HG02623 (cell line): ENCODE results near the gene PRXL2A.
A peak's percentile ranks its signal among the peaks of the same experiment; 100 is the strongest.
"Not testable (repeated sequence)": the region's sequence is repeated elsewhere in the genome, so short reads cannot be mapped to it uniquely, and the experiment has no call there.

ENCODE experiments used
- ATAC-seq: cut with Tn5 transposase; IDR thresholded peaks from one replicate; pipeline ENCODE4 v1.9.1; 2021; ENCODE audit warnings: moderate library complexity; ENCODE audit not compliant: unreplicated experiment

The PRXL2A gene

DNA sequence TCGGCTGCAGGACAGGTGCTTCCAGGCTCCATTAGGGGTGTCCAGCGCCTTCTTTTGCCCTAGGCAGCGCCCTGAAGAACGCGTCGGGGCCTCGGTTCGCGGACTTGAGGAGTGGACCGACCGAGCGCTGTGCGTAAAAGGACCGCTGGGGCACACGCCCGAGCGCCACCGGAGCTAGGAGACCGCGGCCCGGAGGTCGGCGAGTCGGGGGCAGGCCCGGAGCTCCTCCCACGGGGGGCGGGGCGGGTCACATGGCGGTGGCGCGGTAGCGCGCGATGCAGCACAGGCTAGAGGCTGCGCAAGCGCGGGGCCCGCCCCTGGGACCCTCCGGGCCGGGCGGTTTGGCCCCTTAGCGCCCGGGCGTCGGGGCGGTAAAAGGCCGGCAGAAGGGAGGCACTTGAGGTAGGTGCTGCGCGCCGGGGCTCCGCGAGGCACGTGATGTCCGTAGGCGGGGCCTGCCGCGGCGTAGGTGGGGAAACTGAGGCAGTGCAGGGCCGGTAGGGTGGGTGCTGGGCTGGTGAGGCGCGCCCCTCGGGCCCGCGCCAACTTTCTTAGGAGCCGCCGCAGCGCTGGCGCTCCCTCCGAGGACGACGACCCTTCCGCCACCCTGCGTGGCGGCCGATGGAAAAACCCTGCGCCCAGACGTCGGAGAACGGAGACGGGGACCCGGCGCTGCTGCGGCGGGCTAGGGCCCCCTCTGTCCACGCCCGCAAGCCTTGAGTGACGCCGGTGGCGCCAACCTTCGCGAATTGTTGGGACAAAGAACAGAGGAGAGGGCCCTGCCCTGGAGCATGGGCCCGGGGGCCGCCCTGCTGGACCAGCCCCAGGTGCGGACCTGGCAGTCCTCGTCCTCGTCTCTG, at the start of gene PRXL2A:
Gene PRXL2A (plus strand): TSS at position 310 of the 860 bp plus-strand sequence. CDS start 11,917 bp downstream, outside the sequence.
- peak; percentile 97 for ATAC-seq

DNA sequence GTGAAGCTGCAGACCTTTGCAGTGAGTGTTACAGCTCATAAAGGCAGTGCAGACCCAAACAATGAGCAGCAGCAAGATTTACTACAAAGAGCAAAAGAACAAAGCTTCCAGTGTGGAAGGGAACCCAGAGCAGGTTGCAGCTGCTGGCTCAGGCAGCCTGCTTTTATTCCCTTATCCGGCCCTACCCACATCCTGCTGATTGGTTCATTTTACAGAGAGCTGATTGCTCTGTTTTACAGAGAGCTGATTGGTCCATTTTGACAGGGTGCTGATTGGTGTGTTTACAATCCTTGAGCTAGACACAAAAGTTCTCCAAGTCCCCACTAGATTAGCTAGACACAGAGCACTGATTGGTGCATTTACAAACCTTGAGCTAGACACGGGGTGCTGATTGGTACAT, 49.4 kb upstream of the PRXL2A start:
- ATAC-seq = not testable (repeated sequence)

- no peak for ATAC-seq
These were observed 48.7 kb upstream of the PRXL2A start for GRCh38 chr10:80359644-80360043.

- ATAC-seq = no peak
These were observed 42.8 kb upstream of the PRXL2A start for GRCh38 chr10:80365510-80365909.

- ATAC-seq = no peak
These were observed 36.9 kb upstream of the PRXL2A start for GRCh38 chr10:80371467-80371866.

DNA sequence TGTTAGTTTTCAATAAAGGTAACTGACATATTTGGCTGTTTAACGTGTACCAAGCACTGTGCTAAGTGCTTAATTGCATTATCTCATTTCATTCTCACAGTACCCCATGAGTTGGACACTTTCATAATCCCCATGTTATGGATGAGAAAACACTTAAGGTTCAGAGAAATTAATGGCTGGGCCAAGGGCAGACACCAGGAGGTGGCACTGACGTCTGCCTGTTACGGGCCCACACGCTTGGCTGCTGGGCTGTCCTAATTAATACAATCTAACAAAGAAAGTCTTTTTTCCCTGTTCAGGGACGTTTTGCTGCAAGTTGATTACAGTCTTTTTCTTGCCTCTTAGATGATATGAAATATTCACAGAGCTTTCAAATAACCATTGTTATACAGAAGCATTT, 35.7 kb upstream of the PRXL2A start:
- no peak for ATAC-seq

GRCh38 chr10:80373502-80373901, 34.8 kb upstream of the PRXL2A start:
- no peak for ATAC-seq

GRCh38 chr10:80379701-80380100, 28.6 kb upstream of the PRXL2A start:
- ATAC-seq = no peak

DNA sequence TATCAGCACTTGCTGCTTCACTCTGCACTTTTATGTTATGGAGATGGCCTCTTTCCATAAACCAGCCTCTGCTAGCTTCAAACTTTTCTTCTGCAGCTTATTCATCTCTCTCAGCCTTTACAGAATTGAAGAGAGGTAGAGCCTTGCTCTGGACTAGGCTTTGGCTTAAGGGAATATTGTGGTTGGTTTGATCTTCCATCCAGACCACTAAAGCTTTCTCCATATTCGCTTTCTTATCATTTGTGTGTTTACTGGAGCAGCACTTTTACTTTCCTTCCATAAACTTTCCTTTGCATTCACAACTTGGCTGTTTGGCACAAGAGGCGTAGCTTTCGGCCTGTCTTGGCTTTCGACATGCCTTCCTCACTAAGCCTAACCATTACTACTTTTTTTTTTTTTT, 28.2 kb upstream of the PRXL2A start:
- ATAC-seq = no peak

DNA sequence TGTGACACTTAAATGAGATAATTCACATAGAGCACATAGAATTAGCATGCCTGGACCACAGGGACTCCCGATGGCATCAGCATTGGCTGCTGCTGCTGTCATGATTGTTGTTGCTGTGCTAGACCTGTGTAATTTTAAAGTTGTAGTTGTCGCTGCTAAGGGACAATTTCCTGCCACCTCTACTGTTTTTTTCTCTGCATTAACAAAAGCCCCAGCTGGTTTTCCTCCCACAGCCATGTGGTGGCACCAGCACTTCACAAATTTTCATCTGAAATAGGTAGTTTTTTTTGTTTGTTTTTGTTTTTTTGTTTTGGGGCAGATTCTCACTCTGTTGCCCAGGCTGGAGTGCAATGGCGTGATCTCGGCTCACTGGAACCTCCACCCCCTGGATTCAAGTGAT, 25.4 kb upstream of the PRXL2A start:
- peak; percentile 46 for ATAC-seq

GRCh38 chr10:80390740-80391139, 17.6 kb upstream of the PRXL2A start:
- no peak for ATAC-seq

GRCh38 chr10:80392250-80392649, 16.1 kb upstream of the PRXL2A start:
- no peak for ATAC-seq

DNA sequence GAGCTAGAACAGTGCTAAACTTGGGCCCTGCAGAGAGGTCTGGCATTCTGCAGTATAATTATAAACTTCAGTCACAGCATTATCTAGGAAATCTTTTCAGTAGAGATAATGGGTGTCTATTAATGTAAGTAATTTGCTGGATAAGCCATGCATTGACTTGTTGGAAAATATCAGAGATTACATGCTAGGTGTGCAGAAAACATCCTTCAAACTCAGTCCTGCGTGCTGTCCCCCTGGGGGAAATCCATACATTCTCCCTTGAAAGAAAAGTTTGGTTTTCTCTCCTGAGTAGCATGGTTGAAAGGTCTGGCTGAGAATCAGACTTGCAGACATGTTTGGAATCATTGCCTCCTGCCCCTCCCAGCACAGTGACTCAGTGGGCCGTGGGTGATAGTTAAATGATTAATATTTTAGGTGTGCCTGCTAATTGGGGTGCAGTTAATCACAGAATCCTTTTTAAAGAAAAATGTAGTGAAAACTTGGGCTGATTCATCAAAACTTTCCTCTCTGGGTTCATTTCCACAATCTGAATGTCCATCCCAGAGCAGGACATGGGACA, 13.9 kb upstream of the PRXL2A start:
- ATAC-seq = no peak

GRCh38 chr10:80397014-80397413, 11.3 kb upstream of the PRXL2A start:
- ATAC-seq = no peak

GRCh38 chr10:80400136-80400804, 8.1 kb upstream of the PRXL2A start:
- no peak for ATAC-seq

DNA sequence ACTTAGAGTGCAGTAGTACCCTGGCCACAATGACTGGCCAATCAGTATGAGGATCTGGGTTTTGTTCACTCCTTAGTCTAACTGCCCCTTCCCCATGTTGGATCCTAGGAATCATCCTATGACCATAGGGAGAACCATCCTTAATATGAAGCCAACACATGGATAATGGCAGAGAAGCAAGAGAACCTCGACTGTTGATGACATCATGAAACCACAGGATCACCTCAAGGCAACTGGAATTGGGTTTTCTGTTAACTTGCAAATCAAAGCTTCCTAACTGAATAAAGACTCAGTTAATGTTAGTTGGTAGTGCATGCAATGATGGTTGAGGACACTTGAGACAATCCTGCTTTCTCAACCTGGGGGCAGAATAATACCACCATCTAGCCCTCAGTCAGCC, 3.3 kb upstream of the PRXL2A start:
- ATAC-seq = no peak

DNA sequence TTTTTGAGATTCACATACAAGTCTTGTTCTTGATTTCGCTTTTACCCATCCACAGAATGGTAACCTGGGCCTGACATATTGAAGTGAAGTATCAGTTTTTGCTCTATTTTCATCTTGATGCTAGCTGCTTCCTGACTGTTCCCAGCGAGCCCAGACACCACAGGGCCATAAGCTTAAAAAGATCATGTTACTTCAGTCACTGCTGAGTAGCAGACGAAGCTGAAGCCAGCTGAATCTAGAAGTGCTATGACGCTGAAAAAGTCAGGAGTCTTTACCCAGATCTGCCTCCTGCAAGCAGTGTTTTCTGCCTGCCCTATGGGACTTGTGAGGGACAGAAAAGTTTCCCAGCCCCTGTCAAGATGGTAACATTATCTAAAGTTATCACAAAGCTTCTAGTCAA, 2.7 kb upstream of the PRXL2A start:
- no peak for ATAC-seq

DNA sequence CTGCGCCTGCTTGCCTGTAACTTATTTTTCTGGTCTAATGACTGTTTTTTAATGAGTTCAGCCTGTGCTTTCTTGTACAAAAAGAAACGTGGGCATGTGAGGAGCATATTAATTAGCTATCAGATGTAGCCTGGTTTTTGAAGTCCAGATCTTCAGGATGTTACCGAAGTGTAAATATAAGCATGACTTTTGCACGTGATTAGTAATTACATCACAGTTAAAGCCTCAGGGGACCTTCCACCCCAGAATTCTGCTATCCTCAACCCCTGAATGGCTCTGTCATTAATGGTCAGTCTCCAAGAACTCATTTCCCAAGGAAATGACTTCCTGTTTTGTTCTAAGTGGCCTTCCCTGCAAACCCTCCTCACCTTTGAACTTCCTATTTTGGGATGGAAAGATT, 2.1 kb upstream of the PRXL2A start:
- ATAC-seq = no peak

DNA sequence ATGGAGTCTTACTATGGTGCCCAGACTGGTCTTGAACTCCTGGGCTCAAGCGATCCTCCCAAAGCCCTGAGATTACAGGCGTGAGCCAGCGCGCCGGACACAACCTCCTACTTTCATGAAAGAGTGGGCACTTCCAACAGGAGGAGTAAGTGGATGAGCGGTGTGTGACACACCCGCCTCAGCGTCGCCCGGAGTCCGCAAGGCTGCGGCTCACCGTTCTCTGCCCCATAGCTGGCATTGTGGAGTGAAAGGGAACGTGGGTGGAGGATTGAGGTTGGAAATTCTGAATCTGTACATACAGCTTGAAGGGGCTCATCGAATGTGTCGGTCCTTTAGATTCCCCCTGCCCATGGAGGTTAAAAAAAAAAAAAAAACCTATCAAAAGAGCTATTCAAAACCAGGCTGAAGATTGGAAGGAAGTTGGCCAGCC, 524 bp upstream of the PRXL2A start:
- peak; percentile 18 for ATAC-seq

DNA sequence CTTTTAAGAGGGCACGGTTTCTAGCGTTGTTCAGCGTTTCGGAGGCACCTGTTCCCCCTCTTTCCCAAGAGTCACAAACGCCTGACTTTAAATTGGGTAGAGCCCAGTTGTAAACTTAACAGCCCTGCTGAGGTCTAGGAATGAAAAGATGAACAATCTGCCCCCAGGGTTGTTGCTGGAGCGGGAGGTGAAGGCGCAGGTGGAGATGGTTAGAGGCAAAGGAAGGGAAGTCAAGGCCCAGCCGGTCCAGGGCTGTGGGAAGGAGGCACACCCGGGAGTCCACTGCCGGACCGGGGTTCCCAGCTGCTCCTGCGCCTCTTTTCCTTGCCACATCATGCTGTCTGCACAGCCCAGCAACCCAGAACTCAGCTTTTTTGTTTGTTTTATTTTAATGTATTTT, 770 bp downstream of the PRXL2A start:
- ATAC-seq = no peak

- ATAC-seq = no peak
These were observed 1.8 kb downstream of the PRXL2A start for GRCh38 chr10:80410122-80410521.

- no peak for ATAC-seq
These were observed 2.3 kb downstream of the PRXL2A start for GRCh38 chr10:80410578-80411145.
